HCEC 1CT (cell line): ENCODE measurements around the gene ING2.
A peak's percentile ranks its signal among the peaks of the same experiment; 100 is the strongest.
"Not testable (repeated sequence)": the region's sequence is repeated elsewhere in the genome, so short reads cannot be mapped to it uniquely, and the experiment has no call there.

Experiments
- DNase-seq: peaks from one replicate; pipeline ENCODE4 v3.0.0-alpha.2; 2017

The ING2 gene

GRCh38 chr4:183504930-183505610, at the start of gene ING2:
Gene ING2 (plus strand): TSS chr4:183505058. CDS start chr4:183505196, 138 bp downstream.
- peak; percentile 50 for DNase-seq

- DNase-seq: no peak
Observed at GRCh38 chr4:183455431-183456195, 49.2 kb upstream of the ING2 start.

- DNase-seq: no peak
Observed at GRCh38 chr4:183458005-183458404, 46.9 kb upstream of the ING2 start.

- DNase-seq: not testable (repeated sequence)
Observed at GRCh38 chr4:183463903-183464619, 40.8 kb upstream of the ING2 start.

- DNase-seq: not testable (repeated sequence)
Observed at GRCh38 chr4:183465879-183466278, 39.0 kb upstream of the ING2 start.

- DNase-seq: no peak
Observed at GRCh38 chr4:183467246-183467645, 37.6 kb upstream of the ING2 start.

- DNase-seq: peak; percentile 44
Observed at GRCh38 chr4:183468210-183469095, 36.4 kb upstream of the ING2 start.

- no peak for DNase-seq
Observed at GRCh38 chr4:183469285-183469684, 35.6 kb upstream of the ING2 start.

- DNase-seq: no peak
Observed at GRCh38 chr4:183469936-183470335, 34.9 kb upstream of the ING2 start.

GRCh38 chr4:183470821-183471220, 34.0 kb upstream of the ING2 start:
- DNase-seq: no peak

- peak; percentile 20 for DNase-seq
Observed at GRCh38 chr4:183471946-183472708, 32.7 kb upstream of the ING2 start.

GRCh38 chr4:183478123-183478522, 26.7 kb upstream of the ING2 start:
- DNase-seq: no peak

GRCh38 chr4:183478926-183479325, 25.9 kb upstream of the ING2 start:
- no peak for DNase-seq

- DNase-seq: not testable (repeated sequence)
Observed at GRCh38 chr4:183482515-183483095, 22.3 kb upstream of the ING2 start.

GRCh38 chr4:183483997-183484396, 20.9 kb upstream of the ING2 start:
- no peak for DNase-seq

- DNase-seq: peak; percentile 50
Observed at GRCh38 chr4:183485411-183486160, 19.3 kb upstream of the ING2 start.

- DNase-seq: peak; percentile 48
Observed at GRCh38 chr4:183492791-183493222, 12.1 kb upstream of the ING2 start.

- no peak for DNase-seq
Observed at GRCh38 chr4:183493246-183493645, 11.6 kb upstream of the ING2 start.

- DNase-seq: no peak
Observed at GRCh38 chr4:183495184-183495583, 9.7 kb upstream of the ING2 start.

GRCh38 chr4:183499389-183499788, 5.5 kb upstream of the ING2 start:
- DNase-seq: no peak

- no peak for DNase-seq
Observed at GRCh38 chr4:183499801-183500200, 5.1 kb upstream of the ING2 start.
